Activated CD8-positive, alpha-beta memory T cell treated with anti-CD3 and anti-CD28 coated beads, Interleukin-2, amount 50 U/mL, for 1 hour (primary cell): ENCODE measurements around the gene FBXW2.

ENCODE experiments used
- DNase-seq: peaks from one replicate; pipeline ENCODE4 v3.0.0-alpha.2; 2020; ENCODE audit errors: extremely low read depth

Gene FBXW2

GRCh38 chr9:120714846-120715388, 78.3 kb downstream of the FBXW2 start:
- no peak for DNase-seq

DNA sequence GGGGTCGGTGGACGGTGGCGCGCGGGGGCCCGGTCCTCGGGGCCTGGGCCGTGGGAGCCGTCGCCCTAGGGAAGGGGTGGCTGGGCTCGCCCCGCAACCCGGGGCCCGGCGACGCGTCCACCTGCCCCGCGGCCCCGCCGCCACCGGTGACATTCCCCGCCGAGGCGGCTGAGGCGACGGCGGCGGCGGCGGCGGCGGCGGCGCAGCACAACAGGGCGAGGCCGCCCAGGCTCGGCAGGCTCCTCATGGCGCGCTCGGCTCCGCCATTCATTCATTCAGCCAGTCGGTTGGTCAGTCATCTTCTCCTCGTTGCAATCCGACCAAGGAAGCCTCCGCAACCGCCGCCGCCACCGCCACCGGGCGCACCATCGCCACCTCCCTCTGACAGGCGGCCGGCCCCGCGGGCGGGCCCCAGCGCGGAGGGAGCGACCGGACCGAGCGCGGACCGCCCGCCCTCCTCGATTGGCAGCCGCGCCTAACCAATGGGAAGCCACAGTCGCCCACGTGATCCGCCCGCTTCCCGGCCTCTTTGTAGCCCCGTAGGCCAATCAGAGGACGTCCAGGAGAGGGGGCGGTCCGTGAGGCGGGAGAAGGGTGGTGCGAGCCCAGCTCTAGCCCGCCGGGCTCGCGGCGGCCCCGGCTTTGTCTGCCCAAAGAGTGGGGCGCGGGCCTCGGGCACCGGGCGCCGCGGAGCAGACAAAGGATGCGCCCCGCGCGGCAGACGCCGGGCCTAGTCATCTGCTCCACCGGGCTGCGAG, 78.9 kb downstream of the FBXW2 start, which contains the start of gene MEGF9:
Gene MEGF9 (minus strand): TSS at position 383 of the 758 bp plus-strand sequence. CDS start 112 bp downstream, at position 271.
- DNase-seq: peak; percentile 89

GRCh38 chr9:120713257-120714087, 79.7 kb downstream of the FBXW2 start:
- no peak for DNase-seq

DNA sequence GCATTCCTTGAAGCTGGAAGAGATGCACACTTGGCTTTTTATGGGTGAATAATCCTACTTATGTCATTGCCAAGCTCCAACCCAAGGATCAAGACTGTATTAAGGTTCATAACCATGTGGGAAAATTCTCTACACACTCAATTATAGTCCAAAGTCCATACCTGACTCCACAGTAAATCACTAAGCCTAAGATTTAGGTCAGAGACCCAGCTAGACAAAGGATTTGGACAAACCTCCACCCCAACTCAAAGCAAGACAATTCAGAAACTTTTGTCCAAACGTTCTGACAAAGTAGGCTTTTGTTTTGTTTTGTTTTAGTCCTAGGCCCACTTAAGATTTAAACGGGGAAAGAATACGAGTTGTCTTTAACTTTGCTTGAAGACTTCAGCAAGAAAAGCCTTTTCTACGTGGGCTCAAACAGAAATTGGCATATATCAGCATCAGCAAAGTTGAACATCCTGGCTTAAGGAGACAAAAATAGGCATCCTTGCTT, 80.6 kb downstream of the FBXW2 start:
- no peak for DNase-seq

DNA sequence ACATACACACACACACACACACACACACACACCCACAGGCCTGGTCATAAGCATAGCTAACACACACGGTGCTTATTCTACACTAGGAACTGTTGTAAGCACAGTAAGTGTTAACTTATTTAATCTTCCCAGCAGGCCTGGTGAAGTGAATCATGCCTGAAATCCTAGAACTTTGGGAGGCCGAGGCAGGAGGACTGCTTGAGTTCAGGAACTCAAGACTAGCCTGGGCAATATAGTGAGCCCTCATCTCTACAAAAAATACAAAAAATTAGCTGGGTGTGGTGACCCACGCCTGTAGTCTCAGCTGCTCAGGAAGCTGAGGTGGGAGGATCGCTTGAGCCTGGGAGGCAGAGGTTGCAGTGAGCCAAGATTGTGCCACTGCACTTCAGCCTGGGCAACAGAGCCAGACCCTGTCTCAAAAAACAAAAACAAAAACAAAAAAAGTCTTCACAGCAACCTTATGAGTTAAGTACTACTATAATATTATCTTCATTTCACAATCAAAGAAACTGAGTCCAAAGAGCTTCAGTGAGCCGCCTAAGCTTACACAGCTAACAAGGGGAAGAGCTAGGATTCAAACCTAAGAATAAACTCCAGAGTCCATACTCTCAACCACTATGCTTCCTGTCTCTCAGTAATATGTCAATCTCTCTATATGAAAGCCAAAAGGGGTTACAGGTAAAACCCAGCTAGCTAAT, 81.2 kb downstream of the FBXW2 start:
- DNase-seq: no peak

DNA sequence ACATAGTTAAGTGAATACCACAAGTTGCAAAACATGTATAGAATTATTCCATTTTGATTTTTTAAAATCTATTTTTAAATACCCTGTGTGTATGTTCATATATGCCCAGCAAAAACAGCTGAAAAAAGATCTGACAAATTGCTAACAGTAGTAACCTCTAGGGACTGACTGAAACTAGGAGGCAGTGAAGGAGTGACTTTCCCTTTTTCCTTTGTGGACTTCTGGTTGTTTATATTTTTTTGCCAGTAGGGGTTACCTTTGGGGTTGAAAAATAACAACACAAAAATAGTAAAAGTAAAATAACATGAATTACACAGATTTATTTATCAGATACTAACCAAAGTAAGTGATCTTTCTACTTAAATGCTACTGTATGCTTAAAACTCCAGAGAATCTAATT, 81.9 kb downstream of the FBXW2 start:
- DNase-seq: no peak

- DNase-seq: no peak
Measured at GRCh38 chr9:120710110-120710981, 82.9 kb downstream of the FBXW2 start.

- no peak for DNase-seq
Measured at GRCh38 chr9:120708526-120709224, 84.5 kb downstream of the FBXW2 start.

DNA sequence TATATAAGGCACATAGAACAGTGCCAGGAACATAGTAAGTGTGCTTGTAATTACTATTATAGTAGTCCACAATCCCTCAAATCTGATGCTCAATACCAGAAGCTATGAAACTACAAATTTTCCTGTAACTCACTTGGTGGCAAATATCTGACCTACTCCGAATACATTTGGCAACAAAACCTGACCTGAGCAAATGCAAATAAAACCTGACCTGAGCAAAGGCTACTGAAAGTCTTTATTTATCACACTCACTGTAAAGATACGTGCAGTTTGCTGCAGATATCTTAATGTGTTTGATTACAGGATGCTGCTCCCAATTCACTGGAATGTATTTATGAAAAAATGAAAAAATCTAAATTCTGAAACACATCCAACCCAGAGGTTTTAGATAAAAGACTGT, 86.0 kb downstream of the FBXW2 start:
- no peak for DNase-seq
